SK-N-MC (cell line): ENCODE data around the gene SH3PXD2B.

Source experiments
- EZH2 ChIP-seq: fragments of 200-600 bp; sonication (generic); IDR thresholded peaks from one replicate; pipeline ENCODE4 v1.6.1; 2017; ENCODE audit warnings: antibody characterized with exemption
- POLR2AphosphoS5 ChIP-seq: IDR thresholded peaks from 2 replicates; pipeline ENCODE4 v1.6.1; 2012; ENCODE audit warnings: mild to moderate bottlenecking, low read depth, low read length, borderline replicate concordance

DNA sequence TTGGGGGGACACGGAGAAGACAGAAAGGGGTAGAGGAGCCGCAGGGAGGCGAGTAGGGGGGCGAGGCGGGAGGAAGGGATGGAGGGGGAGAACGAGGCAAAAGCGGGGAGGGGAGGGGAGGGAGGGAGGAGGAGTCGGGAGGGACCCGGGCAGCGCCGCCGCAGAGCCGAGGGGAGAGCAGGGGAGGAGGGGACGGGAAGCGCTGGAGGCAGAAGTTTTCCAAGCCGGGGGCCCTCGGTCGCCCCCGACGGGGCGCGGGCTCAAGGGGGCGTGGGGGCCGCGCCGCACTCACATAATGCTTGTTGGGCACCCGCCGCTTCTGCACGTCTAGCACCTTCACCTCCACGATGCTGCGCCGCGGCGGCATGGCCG, 353 bp downstream of the SH3PXD2B start:
- no peak for TF ChIP-seq POLR2AphosphoS5
- no peak for TF ChIP-seq EZH2
